SK-N-SH (cell line): ENCODE data around the gene ASIC4.

Experiments
- CHD2 ChIP-seq: fragments of 150-350 bp; IDR thresholded peaks from 2 replicates; pipeline ENCODE4 v1.6.1; 2018; ENCODE audit warnings: low read length; ENCODE audit not compliant: partially characterized antibody
- CTCF ChIP-seq: fragments of 200-600 bp; sonication (generic); IDR thresholded peaks from 2 replicates; pipeline ENCODE4 v1.6.1; 2017; ENCODE audit warnings: antibody characterized with exemption, mild to moderate bottlenecking, moderate library complexity
- GABPA ChIP-seq: IDR thresholded peaks from 2 replicates; pipeline ENCODE4 v1.4.0; 2012; ENCODE audit warnings: low read depth, mild to moderate bottlenecking
- SMC3 ChIP-seq: IDR thresholded peaks from 2 replicates; pipeline ENCODE4 v1.6.1; 2012; ENCODE audit warnings: low read depth, low read length, improper control_type of control experiment

DNA sequence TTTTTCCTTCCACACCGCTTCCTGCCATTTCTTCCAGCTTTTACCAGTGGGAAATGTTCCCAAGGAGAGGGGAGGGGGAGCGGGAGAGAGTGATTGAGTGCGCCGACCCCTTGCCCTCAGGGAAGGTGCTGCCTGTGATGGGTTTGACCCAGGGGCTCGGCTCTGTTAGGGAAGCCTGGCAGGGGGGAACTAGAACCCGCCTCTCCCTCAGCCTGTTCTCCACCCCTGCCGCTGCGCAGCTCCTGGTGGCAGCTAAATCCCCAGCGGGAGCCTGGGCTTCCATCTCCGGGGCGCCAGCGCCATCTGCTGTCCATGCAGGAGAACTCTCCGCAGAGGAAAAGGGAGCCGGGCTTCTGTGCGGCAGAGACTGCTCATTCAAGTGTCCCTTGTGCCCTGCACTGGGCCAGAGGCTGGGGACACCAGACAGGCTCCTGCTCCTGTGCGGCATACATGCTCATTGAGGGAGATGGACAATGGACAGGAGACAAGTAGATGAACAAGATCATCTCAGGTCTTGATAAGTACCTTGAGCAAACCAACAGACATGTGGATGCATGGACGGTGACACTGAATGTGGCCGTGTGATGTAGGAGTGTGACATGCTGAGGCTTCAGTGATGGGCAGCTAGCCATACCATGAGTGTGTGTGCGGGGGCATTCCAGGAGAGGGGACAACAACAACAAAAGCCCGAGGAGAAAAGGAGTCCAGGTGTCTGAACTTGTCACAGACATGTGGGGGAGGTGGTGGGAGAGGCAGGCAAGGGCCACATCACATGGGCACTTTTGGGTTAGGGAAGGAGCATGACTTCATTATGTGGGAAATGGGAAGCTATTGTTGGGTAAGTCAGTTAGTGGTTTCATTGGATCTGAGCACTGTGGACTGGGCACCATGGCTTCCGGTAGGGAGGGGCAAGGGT, 16.0 kb downstream of the ASIC4 start:
- TF ChIP-seq SMC3: peak; percentile 99
- TF ChIP-seq CTCF: peak; percentile 91
- TF ChIP-seq CHD2: peak; percentile 74
- TF ChIP-seq GABPA: no peak
